H9 (cell line): ENCODE measurements around the gene ETV6. TPM values are rescaled to one million over a fixed set of nuclear protein-coding genes. Genes with fewer than 3 reads are reported as not detected.

Experiments used
- DNase-seq: peaks from one replicate; pipeline ENCODE4 v3.0.0-alpha.2; 2017
- H2AFZ ChIP-seq: one replicate; pipeline ENCODE4 v1.6.1; 2013; ENCODE audit warnings: mild to moderate bottlenecking, low read length, control low read depth, moderate library complexity
- H2AK5ac ChIP-seq: 2 replicates; pipeline ENCODE4 v1.6.1; 2013; ENCODE audit warnings: low read length, control low read depth, mixed read lengths; ENCODE audit not compliant: insufficient read length
- H2BK120ac ChIP-seq: one replicate; pipeline ENCODE4 v1.6.1; 2013; ENCODE audit warnings: low read depth, mild to moderate bottlenecking, low read length, control low read depth, inconsistent platforms; ENCODE audit not compliant: poor library complexity, severe bottlenecking
- H2BK12ac ChIP-seq: 2 replicates; pipeline ENCODE4 v1.6.1; 2013; ENCODE audit warnings: low read length, control low read depth, mixed read lengths, low read depth; ENCODE audit not compliant: insufficient read length
- H2BK15ac ChIP-seq: 2 replicates; pipeline ENCODE4 v1.6.1; 2013; ENCODE audit warnings: low read depth, low read length, control low read depth
- H2BK20ac ChIP-seq: one replicate; pipeline ENCODE4 v1.6.1; 2013; ENCODE audit warnings: low read depth, mild to moderate bottlenecking, low read length, control low read depth, inconsistent platforms; ENCODE audit not compliant: poor library complexity, severe bottlenecking
- H2BK5ac ChIP-seq: 2 replicates; pipeline ENCODE4 v1.6.1; 2013; ENCODE audit warnings: low read length, control low read depth, mixed read lengths; ENCODE audit not compliant: insufficient read length
- H3K14ac ChIP-seq: 2 replicates; pipeline ENCODE4 v1.6.1; 2013; ENCODE audit warnings: low read length, control low read depth; ENCODE audit not compliant: insufficient read depth
- H3K18ac ChIP-seq: 2 replicates; pipeline ENCODE4 v1.6.1; 2013; ENCODE audit warnings: low read depth, mild to moderate bottlenecking, mixed read lengths, low read length, control low read depth; ENCODE audit not compliant: insufficient read length
- H3K23ac ChIP-seq: 2 replicates; pipeline ENCODE4 v1.6.1; 2013; ENCODE audit warnings: low read length, control low read depth, mixed read lengths, low read depth; ENCODE audit not compliant: insufficient read length
- H3K23me2 ChIP-seq: 2 replicates; pipeline ENCODE4 v1.6.1; 2013; ENCODE audit warnings: low read depth, mild to moderate bottlenecking, mixed read lengths, low read length, control low read depth; ENCODE audit not compliant: insufficient read length, poor library complexity, severe bottlenecking
- H3K27ac ChIP-seq: 2 replicates; pipeline ENCODE4 v1.5.1; 2013; ENCODE audit warnings: low read length, control low read depth, mixed read lengths, low read depth; ENCODE audit not compliant: insufficient read length
- H3K27me3 ChIP-seq: 2 replicates; pipeline ENCODE4 v1.6.1; 2013; ENCODE audit warnings: low read length, control low read depth, inconsistent platforms; ENCODE audit not compliant: insufficient read depth
- H3K4ac ChIP-seq: 2 replicates; pipeline ENCODE4 v1.6.1; 2013; ENCODE audit warnings: low read depth, mild to moderate bottlenecking, control low read depth, inconsistent platforms, low read length, moderate library complexity
- H3K4me1 ChIP-seq: 2 replicates; pipeline ENCODE4 v1.6.1; 2013; ENCODE audit warnings: low read length, control low read depth, inconsistent platforms; ENCODE audit not compliant: insufficient read depth
- H3K4me2 ChIP-seq: 2 replicates; pipeline ENCODE4 v1.6.1; 2013; ENCODE audit warnings: low read length, control low read depth, mixed read lengths; ENCODE audit not compliant: insufficient read length, insufficient read depth
- H3K56ac ChIP-seq: 2 replicates; pipeline ENCODE4 v1.6.1; 2013; ENCODE audit warnings: low read depth, mild to moderate bottlenecking, mixed read lengths, low read length, control low read depth; ENCODE audit not compliant: insufficient read length
- H3K79me1 ChIP-seq: 2 replicates; pipeline ENCODE4 v1.6.1; 2013; ENCODE audit warnings: low read depth, mild to moderate bottlenecking, moderate library complexity, low read length, control low read depth, inconsistent platforms; ENCODE audit not compliant: insufficient read depth, poor library complexity, severe bottlenecking
- H3K79me2 ChIP-seq: 2 replicates; pipeline ENCODE4 v1.6.1; 2013; ENCODE audit warnings: low read length, control low read depth, inconsistent platforms; ENCODE audit not compliant: insufficient read depth
- H3K9ac ChIP-seq: 2 replicates; pipeline ENCODE4 v1.6.1; 2013; ENCODE audit warnings: low read length, control low read depth, mixed read lengths; ENCODE audit not compliant: insufficient read length; ENCODE audit errors: extremely low read depth
- H3K9me3 ChIP-seq: one replicate; pipeline ENCODE4 v1.6.1; 2013; ENCODE audit warnings: low read depth, low read length, inconsistent platforms; ENCODE audit not compliant: control insufficient read depth
- H3T11ph ChIP-seq: one replicate; pipeline ENCODE4 v1.6.1; 2013; ENCODE audit warnings: mild to moderate bottlenecking, low read length, control low read depth, inconsistent platforms
- H4K20me1 ChIP-seq: one replicate; pipeline ENCODE4 v1.6.1; 2013; ENCODE audit not compliant: control insufficient read depth, insufficient read length, insufficient read depth
- H4K5ac ChIP-seq: 2 replicates; pipeline ENCODE4 v1.6.1; 2013; ENCODE audit warnings: low read depth, mild to moderate bottlenecking, mixed read lengths, low read length, control low read depth; ENCODE audit not compliant: insufficient read length
- H4K8ac ChIP-seq: replicated peaks from 2 replicates; pipeline ENCODE4 v1.6.1; 2013; ENCODE audit warnings: low read length, control low read depth, mixed read lengths, low read depth; ENCODE audit not compliant: insufficient read length
- H4K91ac ChIP-seq: 2 replicates; pipeline ENCODE4 v1.6.1; 2013; ENCODE audit warnings: low read depth, mild to moderate bottlenecking, moderate library complexity, mixed read lengths, low read length, control low read depth; ENCODE audit not compliant: insufficient read length
- H3K27ac Mint-ChIP-seq, 3 experiments: 2 replicates in 2 of 3; 3 replicates in 1 of 3; pipeline ENCODE4 v1.8.0; 2020 to 2021; ENCODE audit warnings: mixed read lengths in 3 of 3, mild to moderate bottlenecking in 1 of 3, moderate library complexity in 1 of 3
- H3K27me3 Mint-ChIP-seq: 2 replicates; pipeline ENCODE4 v1.8.0; 2021; ENCODE audit warnings: low read depth, mild to moderate bottlenecking, moderate library complexity, mixed read lengths
- H3K36me3 Mint-ChIP-seq, 3 experiments: 2 replicates in 2 of 3; 3 replicates in 1 of 3; pipeline ENCODE4 v1.8.0; 2020 to 2021; ENCODE audit warnings: low read depth in 3 of 3, mixed read lengths in 3 of 3; ENCODE audit not compliant: insufficient read depth in 1 of 3
- H3K4me1 Mint-ChIP-seq, 2 experiments: 2 replicates each; pipeline ENCODE4 v1.8.0; 2020; ENCODE audit warnings: mixed read lengths in 2 of 2
- H3K4me3 Mint-ChIP-seq, 2 experiments: 2 replicates in 1 of 2; 3 replicates in 1 of 2; pipeline ENCODE4 v1.8.0; 2020 to 2021; ENCODE audit warnings: mild to moderate bottlenecking in 2 of 2, mixed read lengths in 2 of 2, moderate library complexity in 1 of 2
- H3K9me3 Mint-ChIP-seq, 2 experiments: 2 replicates in 1 of 2; 3 replicates in 1 of 2; pipeline ENCODE4 v1.8.0; 2020; ENCODE audit warnings: mild to moderate bottlenecking in 2 of 2, mixed read lengths in 2 of 2, moderate library complexity in 1 of 2
- CTCF ChIP-seq: fragments of 200-600 bp; sonication (generic); conservative IDR thresholded peaks from 3 replicates; pipeline ENCODE4 v1.8.0; 2021; ENCODE audit warnings: antibody characterized with exemption, mild to moderate bottlenecking
- WGBS: extraction: QIAGEN DNeasy Blood & Tissue Kit; methylation state at CpG from one replicate; pipeline ENCODE4 v1.1.7; 2013; ENCODE audit warnings: missing lambda C conversion rate, low lambda C conversion rate, mixed read lengths; ENCODE audit not compliant: insufficient read length; ENCODE audit errors: extremely low coverage; 5-methylcytosine and 5-hydroxymethylcytosine counted together
- total RNA-seq: library from RNA; stranded (reverse); gene quantifications from 2 replicates; pipeline ENCODE4 v1.2.1, GENCODE V29; 2021

ETV6 gene
- total RNA-seq, 1 experiment from 2014 or later = 28.7 TPM

GRCh38 chr12:11744410-11744801, 94.9 kb downstream of the ETV6 start:
- peaks cover 2% of the 10 kb centered on the region for H4K20me1 ChIP-seq
- no peak overlapping the region for H2AK5ac ChIP-seq
- H2AFZ ChIP-seq = no peak overlapping the region
- peaks cover 10% of the 10 kb centered on the region for H3K4me1 ChIP-seq
- no peak overlapping the region for H3K56ac ChIP-seq
- no peaks in the 10 kb centered on the region for H3K23me2 ChIP-seq
- no peak overlapping the region for H3K4me3 Mint-ChIP-seq
- no peak overlapping the region for H2BK5ac ChIP-seq
- H3K27me3 Mint-ChIP-seq = no peaks in the 10 kb centered on the region
- no peak overlapping the region for H2BK20ac ChIP-seq
- no peak overlapping the region for H3K14ac ChIP-seq
- no peak overlapping the region for H3K23ac ChIP-seq
- H2BK15ac ChIP-seq = no peak overlapping the region
- TF ChIP-seq CTCF = no peak
- peak overlapping the region; percentile 55 for H2BK12ac ChIP-seq
- no peak overlapping the region for H4K5ac ChIP-seq
- H3K4ac ChIP-seq = no peak overlapping the region
- no peaks in the 10 kb centered on the region for H3K9me3 ChIP-seq
- H4K91ac ChIP-seq = no peak overlapping the region
- DNase-seq = no peak
- no peak overlapping the region for H3K27ac ChIP-seq
- H3T11ph ChIP-seq = no peak overlapping the region
- WGBS = no CpG with 5 or more reads among the region's 3 CpGs
- H3K36me3 Mint-ChIP-seq = no peaks in the 10 kb centered on the region
- H3K9me3 Mint-ChIP-seq = no peaks in the 10 kb centered on the region
- no peak overlapping the region for H4K8ac ChIP-seq
- H3K9ac ChIP-seq = no peak overlapping the region
- peak overlapping the region in 1 of 3 experiments; percentile 33; a peak in 1 of 7 replicates for H3K27ac Mint-ChIP-seq
- no peaks in the 10 kb centered on the region for H3K79me1 ChIP-seq
- H3K27me3 ChIP-seq = no peaks in the 10 kb centered on the region
- peak overlapping the region; percentile 0 for H3K4me2 ChIP-seq
- H3K18ac ChIP-seq = no peak overlapping the region
- H3K4me1 Mint-ChIP-seq = peaks cover 51 to 52% of the 10 kb centered on the region in 2 experiments
- H3K79me2 ChIP-seq = 0 out of 2 replicates have a peak, but pooled peaks cover 2% of the 10 kb centered on the region
- no peak overlapping the region for H2BK120ac ChIP-seq
